IMR-90 (cell line): ENCODE measurements around the gene HMCN1. TPM values are rescaled to one million over a fixed set of nuclear protein-coding genes. Genes with fewer than 3 reads are reported as not detected.
A peak's percentile ranks its signal among the peaks of the same experiment; 100 is the strongest.

Experiments
- ATAC-seq: fragments of 200-7000 bp; cut with Tn5 transposase; 2 replicates; pipeline ENCODE4 v1.9.1; 2020; ENCODE audit warnings: low read depth, mild to moderate bottlenecking, moderate library complexity
- BruUV-seq: library from RNA; stranded (reverse); fragments of 400-500 nt; replicated peaks from 2 replicates; lab custom pipeline; 2021; lab: Mats Ljungman, UMichigan
- CTCF ChIA-PET: fragments of 300-600 bp; formaldehyde crosslinking; extraction: SDS; loops from one replicate; lab custom pipeline; 2021; ENCODE audit warnings: antibody characterized with exemption; lab: Yijun Ruan, JAX
- POLR2A ChIA-PET: fragments of 300-600 bp; sonication (Branson Sonifier 250); formaldehyde crosslinking; loops from one replicate; lab custom pipeline; 2022; ENCODE audit warnings: antibody characterized with exemption; ENCODE audit not compliant: unreplicated experiment; lab: Charles Lee
- DNase-seq: peaks from one replicate; pipeline ENCODE4 v3.0.0; 2013
- H2AFZ ChIP-seq: replicated peaks from 2 replicates; pipeline ENCODE3; 2013; ENCODE audit warnings: low read length, mild to moderate bottlenecking; ENCODE audit not compliant: poor library complexity
- H2AK5ac ChIP-seq: 2 replicates; pipeline ENCODE4 v1.6.1; 2013; ENCODE audit warnings: low read depth, low read length, inconsistent platforms
- H2AK9ac ChIP-seq: replicated peaks from 2 replicates; pipeline ENCODE3; 2013; ENCODE audit warnings: mild to moderate bottlenecking, low read depth, low read length, moderate library complexity; ENCODE audit not compliant: poor library complexity
- H2BK120ac ChIP-seq: 2 replicates; pipeline ENCODE4 v1.6.1; 2013; ENCODE audit warnings: low read depth, low read length, inconsistent platforms
- H2BK15ac ChIP-seq: 3 replicates; pipeline ENCODE4 v1.6.1; 2013; ENCODE audit warnings: low read depth, low read length, inconsistent platforms
- H2BK20ac ChIP-seq: 2 replicates; pipeline ENCODE4 v1.6.1; 2013; ENCODE audit warnings: low read depth, mild to moderate bottlenecking, inconsistent platforms, low read length, moderate library complexity
- H2BK5ac ChIP-seq: 2 replicates; pipeline ENCODE4 v1.6.1; 2013; ENCODE audit warnings: mild to moderate bottlenecking, low read depth, low read length, inconsistent platforms; ENCODE audit not compliant: poor library complexity, severe bottlenecking
- H3K14ac ChIP-seq: replicated peaks from 2 replicates; pipeline ENCODE4 v1.6.1; 2013; ENCODE audit warnings: low read depth, low read length, inconsistent platforms
- H3K18ac ChIP-seq: 2 replicates; pipeline ENCODE4 v1.6.1; 2013; ENCODE audit warnings: low read depth, low read length, control low read depth
- H3K23ac ChIP-seq: 2 replicates; pipeline ENCODE4 v1.6.1; 2013; ENCODE audit warnings: low read depth, low read length, inconsistent platforms
- H3K27ac ChIP-seq: 2 replicates; pipeline ENCODE4 v1.5.1; 2013; ENCODE audit warnings: mild to moderate bottlenecking, control low read depth, low read length; ENCODE audit not compliant: insufficient read depth
- H3K27me3 ChIP-seq: 2 replicates; pipeline ENCODE4 v1.6.1; 2013; ENCODE audit warnings: low read length; ENCODE audit not compliant: control insufficient read depth, insufficient read depth
- H3K36me3 ChIP-seq: 2 replicates; pipeline ENCODE4 v1.6.1; 2013; ENCODE audit warnings: low read length, mixed read lengths; ENCODE audit not compliant: control insufficient read depth, insufficient read depth
- H3K4ac ChIP-seq: 2 replicates; pipeline ENCODE4 v1.6.1; 2013; ENCODE audit warnings: low read depth, low read length, inconsistent platforms
- H3K4me1 ChIP-seq: 2 replicates; pipeline ENCODE4 v1.6.1; 2013; ENCODE audit warnings: low read length, mixed read lengths; ENCODE audit not compliant: control insufficient read depth, insufficient read depth
- H3K4me2 ChIP-seq: 2 replicates; pipeline ENCODE4 v1.6.1; 2013; ENCODE audit warnings: low read depth, mild to moderate bottlenecking, control low read depth, low read length, moderate library complexity
- H3K4me3 ChIP-seq: 2 replicates; pipeline ENCODE4 v1.5.1; 2013; ENCODE audit warnings: low read depth, mild to moderate bottlenecking, control low read depth, low read length, moderate library complexity; ENCODE audit not compliant: insufficient read depth
- H3K56ac ChIP-seq: 2 replicates; pipeline ENCODE4 v1.6.1; 2013; ENCODE audit warnings: low read length, inconsistent platforms; ENCODE audit not compliant: insufficient read depth; ENCODE audit errors: extremely low read depth
- H3K79me1 ChIP-seq, 2 experiments: 2 replicates each; pipeline ENCODE4 v1.6.1; 2013; ENCODE audit warnings: low read length in 2 of 2, inconsistent platforms in 1 of 2, low read depth in 1 of 2
- H3K9ac ChIP-seq: 2 replicates; pipeline ENCODE4 v1.6.1; 2013; ENCODE audit warnings: low read depth, low read length, control low read depth
- H3K9me1 ChIP-seq: 2 replicates; pipeline ENCODE4 v1.6.1; 2013; ENCODE audit warnings: low read length, inconsistent platforms; ENCODE audit not compliant: insufficient read depth
- H3K9me3 ChIP-seq: 2 replicates; pipeline ENCODE4 v1.6.1; 2013; ENCODE audit warnings: low read length; ENCODE audit not compliant: control insufficient read depth, insufficient read depth
- H4K20me1 ChIP-seq: 2 replicates; pipeline ENCODE4 v1.6.1; 2013; ENCODE audit warnings: low read length, inconsistent platforms; ENCODE audit not compliant: insufficient read depth
- H4K5ac ChIP-seq: 2 replicates; pipeline ENCODE4 v1.6.1; 2013; ENCODE audit warnings: mild to moderate bottlenecking, low read depth, low read length, control low read depth
- H4K8ac ChIP-seq, 2 experiments: 2 replicates each; pipeline ENCODE4 v1.6.1; 2013; ENCODE audit warnings: low read depth in 2 of 2, low read length in 2 of 2, control low read depth in 1 of 2, inconsistent platforms in 1 of 2
- H4K91ac ChIP-seq: 2 replicates; pipeline ENCODE4 v1.6.1; 2013; ENCODE audit warnings: low read depth, low read length, inconsistent platforms; ENCODE audit not compliant: insufficient read depth
- BHLHE40 ChIP-seq: fragments of 150-350 bp; IDR thresholded peaks from 2 replicates; pipeline ENCODE4 v1.6.1; 2016; ENCODE audit warnings: mild to moderate bottlenecking, low read depth, low read length
- ELK1 ChIP-seq: fragments of 150-350 bp; IDR thresholded peaks from 2 replicates; pipeline ENCODE4 v1.6.1; 2016; ENCODE audit warnings: low read depth, mild to moderate bottlenecking, low read length, moderate library complexity, borderline replicate concordance
- MAZ ChIP-seq: IDR thresholded peaks from 2 replicates; pipeline ENCODE4 v1.6.1; 2012; ENCODE audit warnings: low read depth, mild to moderate bottlenecking, low read length, improper control_type of control experiment, moderate library complexity, borderline replicate concordance
- NFE2L2 ChIP-seq: fragments of 150-350 bp; IDR thresholded peaks from 2 replicates; pipeline ENCODE4 v1.6.1; 2016; ENCODE audit warnings: low read depth, mild to moderate bottlenecking, low read length
- WGBS, 2 experiments: methylation state at CpG; one replicate each; pipeline versions ENCODE4 v1.1.5 to v1.1.7; 2013; ENCODE audit warnings: missing lambda C conversion rate in 2 of 2; ENCODE audit not compliant: insufficient read length in 1 of 2; ENCODE audit errors: extremely low coverage in 2 of 2; 5-methylcytosine and 5-hydroxymethylcytosine counted together
- dilution Hi-C: fragments of 300-500 bp; cut with HindIII; formaldehyde crosslinking; loops from one replicate; pipeline ENCODE4 v1.14.3; 2018; ENCODE audit warnings: low sequenced_read_pairs; ENCODE audit not compliant: unreplicated experiment
- in situ Hi-C: fragments of 300-500 bp; cut with MboI; formaldehyde crosslinking; loops from 3 replicates; pipeline ENCODE4 v1.14.3; 2019; ENCODE audit warnings: low sequenced_read_pairs, inconsistent platforms, mixed read lengths
- intact Hi-C: fragments of 100-400 bp; cut with micrococcal nuclease; formaldehyde crosslinking; loops from 2 replicates; pipeline ENCODE4 v1.10.0; 2022
- polyA plus RNA-seq, 3 experiments: library from polyadenylated mRNA; depleted of rRNA; stranded (reverse); fragments of >200 nt; gene quantifications; 2 replicates each; pipeline ENCODE4 v1.2.3, GENCODE V29; 2012; ENCODE audit warnings: low replicate concordance in 1 of 3
- total RNA-seq: library from RNA; depleted of rRNA; stranded (reverse); fragments of >200 nt; gene quantifications from 2 replicates; pipeline ENCODE4 v1.2.3, GENCODE V29; 2012

HMCN1 gene
- total and polyA plus RNA-seq, 2 of the 4 experiments (the other 2 are of a cell fraction), result 6.1 to 11.7 TPM

- POLR2A ChIA-PET, result no interaction called here
- no peaks in the 10 kb centered on the region for H3K27me3 ChIP-seq
- H4K8ac ChIP-seq, result no peak overlapping the region
- no peaks in the 10 kb centered on the region for H3K4me1 ChIP-seq
- DNase-seq (peak; percentile 32), ATAC-seq (no peak)
- no TSS peak for BruUV-seq
- no peak overlapping the region for H3K14ac ChIP-seq
- H3K23ac ChIP-seq, result no peak overlapping the region
- no peaks in the 10 kb centered on the region for H3K9me3 ChIP-seq
- in situ Hi-C loops, result no loop called here
- no peak overlapping the region for H4K91ac ChIP-seq
- dilution Hi-C loops, result no loop called here
- intact Hi-C loops, result no loop called here
- H2AK9ac ChIP-seq, result no peak overlapping the region
- H4K20me1 ChIP-seq, result no peaks in the 10 kb centered on the region
- H2AK5ac ChIP-seq, result no peak overlapping the region
- no peak overlapping the region for H2BK5ac ChIP-seq
- H3K4ac ChIP-seq, result no peak overlapping the region
- no peak for TF ChIP-seq MAZ
- no peak for TF ChIP-seq NFE2L2
- no peak for TF ChIP-seq BHLHE40
- no peak for TF ChIP-seq ELK1
- H3K4me3 ChIP-seq, result no peak overlapping the region
- H3K18ac ChIP-seq, result no peak overlapping the region
- no peak overlapping the region for H4K5ac ChIP-seq
- no peaks in the 10 kb centered on the region for H3K9me1 ChIP-seq
- H2AFZ ChIP-seq, result no peak overlapping the region
- no peaks in the 10 kb centered on the region for H3K79me1 ChIP-seq
- H2BK20ac ChIP-seq, result no peak overlapping the region
- H3K27ac ChIP-seq, result no peak overlapping the region
- no peak overlapping the region for H2BK15ac ChIP-seq
- H3K9ac ChIP-seq, result no peak overlapping the region
- H3K4me2 ChIP-seq, result no peak overlapping the region
- H3K36me3 ChIP-seq, result no peaks in the 10 kb centered on the region
- CTCF ChIA-PET, result interaction anchor here (0.7 kb wide), 1 partner anchor 9 kb away, joined by 4 read pairs; no protein-coding TSS in a partner anchor
- WGBS, 2 experiments, result no CpG with 5 or more reads among the region's 2 CpGs
- no peak overlapping the region for H2BK120ac ChIP-seq
- no peak overlapping the region for H3K56ac ChIP-seq
Observed at GRCh38 chr1:186033847-186034271, 299.7 kb downstream of the HMCN1 start.
